OCI-LY7 (cell line): Measurements from ENCODE around the gene CT55. TPM values are rescaled to one million over a fixed set of nuclear protein-coding genes. Genes with fewer than 3 reads are reported as not detected.
"Not testable (repeated sequence)": the region's sequence is repeated elsewhere in the genome, so short reads cannot be mapped to it uniquely, and the experiment has no call there.

Experiments
- BruUV-seq: library from RNA; stranded (reverse); fragments of 400-500 nt; replicated peaks from 2 replicates; lab custom pipeline; 2021; lab: Mats Ljungman, UMichigan
- CTCF ChIA-PET: fragments of 300-600 bp; sonication (Branson Sonifier 250); formaldehyde crosslinking; loops from one replicate; lab custom pipeline; 2022; ENCODE audit warnings: antibody characterized with exemption; ENCODE audit not compliant: unreplicated experiment; lab: Charles Lee
- POLR2A ChIA-PET: fragments of 300-600 bp; sonication (Branson Sonifier 250); formaldehyde crosslinking; loops from one replicate; lab custom pipeline; 2022; ENCODE audit warnings: antibody characterized with exemption; lab: Charles Lee
- DNase-seq: peaks from one replicate; pipeline ENCODE4 v3.0.0-alpha.2; 2015; ENCODE audit warnings: low spot score
- H2AFZ ChIP-seq: fragments of 200-600 bp; sonication (generic), shearing (Covaris generic); 2 replicates; pipeline ENCODE4 v1.6.1; 2014; ENCODE audit warnings: mild to moderate bottlenecking, antibody characterized with exemption, low read length, moderate library complexity
- H3K27ac ChIP-seq: fragments of 200-600 bp; sonication (generic); 2 replicates; pipeline ENCODE4 v1.5.1; 2014; ENCODE audit warnings: mixed run types, low read depth, mild to moderate bottlenecking, moderate library complexity, low read length, inconsistent platforms; ENCODE audit not compliant: poor library complexity, severe bottlenecking
- H3K36me3 ChIP-seq: fragments of 200-600 bp; sonication (generic); 2 replicates; pipeline ENCODE4 v1.6.1; 2014; ENCODE audit warnings: mild to moderate bottlenecking, antibody characterized with exemption, low read length, moderate library complexity, mixed read lengths; ENCODE audit not compliant: insufficient read depth
- H3K4me1 ChIP-seq: fragments of 200-600 bp; sonication (generic); 2 replicates; pipeline ENCODE4 v1.5.1; 2014; ENCODE audit warnings: mild to moderate bottlenecking, low read length; ENCODE audit not compliant: insufficient read depth, poor library complexity, severe bottlenecking
- H3K4me2 ChIP-seq: fragments of 200-600 bp; sonication (generic); 2 replicates; pipeline ENCODE4 v1.6.1; 2014; ENCODE audit warnings: mild to moderate bottlenecking, low read length
- H3K4me3 ChIP-seq: fragments of 200-600 bp; sonication (generic); 2 replicates; pipeline ENCODE4 v1.5.1; 2014; ENCODE audit warnings: mild to moderate bottlenecking, low read depth, low read length; ENCODE audit not compliant: poor library complexity, severe bottlenecking
- H3K79me2 ChIP-seq: fragments of 200-600 bp; sonication (generic); 2 replicates; pipeline ENCODE4 v1.6.1; 2016; ENCODE audit warnings: low read depth, mild to moderate bottlenecking, low read length, moderate library complexity, mixed read lengths; ENCODE audit not compliant: insufficient read depth
- H3K9me2 ChIP-seq: fragments of 200-600 bp; sonication (generic); 2 replicates; pipeline ENCODE4 v1.6.1; 2016; ENCODE audit warnings: mild to moderate bottlenecking, low read length, mixed read lengths; ENCODE audit not compliant: insufficient read depth
- H3K9me3 ChIP-seq: fragments of 200-600 bp; sonication (generic); 2 replicates; pipeline ENCODE4 v1.6.1; 2014; ENCODE audit warnings: mild to moderate bottlenecking, mixed run types, low read length, mixed read lengths
- H4K20me1 ChIP-seq: fragments of 200-600 bp; sonication (generic); 2 replicates; pipeline ENCODE4 v1.6.1; 2014; ENCODE audit warnings: mild to moderate bottlenecking, antibody characterized with exemption, low read length, moderate library complexity, mixed read lengths; ENCODE audit not compliant: insufficient read depth
- CTCF ChIP-seq: fragments of 200-600 bp; sonication (generic); conservative IDR thresholded peaks from 2 replicates; pipeline ENCODE4 v1.5.1; 2014; ENCODE audit warnings: mild to moderate bottlenecking, antibody characterized with exemption, low read length, moderate library complexity, mixed read lengths
- EZH2phosphoT487 ChIP-seq: fragments of 200-600 bp; sonication (generic); IDR thresholded peaks from 2 replicates; pipeline ENCODE4 v1.6.1; 2018; ENCODE audit warnings: low read depth, borderline replicate concordance, mild to moderate bottlenecking, mixed run types, antibody characterized with exemption, low read length, moderate library complexity, mixed read lengths
- intact Hi-C: fragments of 100-400 bp; cut with micrococcal nuclease; formaldehyde crosslinking; loops from one replicate; pipeline ENCODE4 v1.10.0; 2022; ENCODE audit not compliant: unreplicated experiment
- total RNA-seq, 2 experiments: library from RNA; depleted of rRNA in 1 of 2; stranded (reverse); fragments of >200 nt in 1 of 2; shearing (Covaris generic) in 1 of 2; gene quantifications; 2 replicates each; pipeline ENCODE4 v1.2.3, GENCODE V29; 2014 to 2022

Gene CT55
- total RNA-seq, 2 experiments from 2014 or later: not detected

GRCh38 chrX:135178636-135179035, 7.4 kb upstream of the CT55 start:
- H4K20me1 ChIP-seq: no peaks in the 10 kb centered on the region
- intact Hi-C loops: no loop called here
- POLR2A ChIA-PET: no interaction called here
- no peaks in the 10 kb centered on the region for H3K4me1 ChIP-seq
- no peaks in the 10 kb centered on the region for H3K9me3 ChIP-seq
- no peaks in the 10 kb centered on the region for H3K36me3 ChIP-seq
- H3K9me2 ChIP-seq: no peaks in the 10 kb centered on the region
- no peaks in the 10 kb centered on the region for H3K79me2 ChIP-seq
- H3K4me2 ChIP-seq: no peak overlapping the region
- DNase-seq: no peak
- no TSS peak for BruUV-seq
- no peak for TF ChIP-seq CTCF
- TF ChIP-seq EZH2phosphoT487: no peak
- H3K27ac ChIP-seq: no peak overlapping the region
- H2AFZ ChIP-seq: no peak overlapping the region
- H3K4me3 ChIP-seq: no peak overlapping the region
- CTCF ChIA-PET: no interaction called here

DNA sequence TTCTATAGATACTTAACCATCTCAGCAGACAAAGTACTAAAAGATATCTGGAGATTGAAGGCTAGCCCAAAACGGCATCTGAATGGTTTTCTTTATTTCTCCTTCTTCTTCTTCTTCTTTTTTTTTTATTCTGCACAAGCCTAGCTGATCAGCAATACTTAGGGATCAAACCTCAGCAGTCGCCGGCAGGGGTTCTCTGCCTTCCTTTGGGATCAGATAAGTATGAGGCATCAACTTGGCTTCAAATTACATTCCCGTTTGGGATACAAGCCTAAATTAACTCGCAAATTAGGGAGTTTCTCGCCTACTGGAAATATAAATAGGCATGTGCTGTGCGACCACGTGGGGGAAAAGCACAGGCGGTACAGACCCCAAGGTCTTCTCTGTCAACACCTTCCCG, 730 bp downstream of the CT55 start:
- no peaks in the 10 kb centered on the region for H3K9me3 ChIP-seq
- no peak overlapping the region for H2AFZ ChIP-seq
- no peaks in the 10 kb centered on the region for H3K9me2 ChIP-seq
- no peaks in the 10 kb centered on the region for H4K20me1 ChIP-seq
- intact Hi-C loops: no loop called here
- H3K4me2 ChIP-seq: no peak overlapping the region
- H3K27ac ChIP-seq: no peak overlapping the region
- ChIA-PET CTCF (no interaction called here), POLR2A (no interaction called here)
- no peaks in the 10 kb centered on the region for H3K36me3 ChIP-seq
- no peaks in the 10 kb centered on the region for H3K79me2 ChIP-seq
- DNase-seq: no peak
- no TSS peak for BruUV-seq
- H3K4me1 ChIP-seq: no peaks in the 10 kb centered on the region
- no peak overlapping the region for H3K4me3 ChIP-seq
- TF ChIP-seq EZH2phosphoT487 (no peak), CTCF (no peak)

GRCh38 chrX:135169534-135169933, 1.7 kb downstream of the CT55 start:
- intact Hi-C loops, POLR2A ChIA-PET: not testable (repeated sequence)

More at GRCh38 chrX:135169534-135169933, 1.7 kb downstream of the CT55 start:
- H3K4me1 ChIP-seq, H4K20me1 ChIP-seq, H3K36me3 ChIP-seq, H3K4me2 ChIP-seq, H2AFZ ChIP-seq, H3K27ac ChIP-seq, CTCF ChIA-PET, H3K79me2 ChIP-seq, H3K9me3 ChIP-seq, DNase-seq, H3K9me2 ChIP-seq, H3K4me3 ChIP-seq, BruUV-seq: not testable (repeated sequence)
